NT2/D1 (cell line): ENCODE measurements around the gene ADNP2.

Experiments used
- SUZ12 ChIP-seq: IDR thresholded peaks from 2 replicates; pipeline ENCODE4 v1.6.1; 2011; ENCODE audit not compliant: insufficient read length, insufficient read depth; ENCODE audit errors: extremely low read depth
- YY1 ChIP-seq: IDR thresholded peaks from 2 replicates; pipeline ENCODE4 v1.6.1; 2011; ENCODE audit not compliant: insufficient read length, insufficient read depth
- ZNF274 ChIP-seq: IDR thresholded peaks from 2 replicates; pipeline ENCODE4 v1.6.1; 2011; ENCODE audit warnings: mild to moderate bottlenecking, low read depth, low read length

DNA sequence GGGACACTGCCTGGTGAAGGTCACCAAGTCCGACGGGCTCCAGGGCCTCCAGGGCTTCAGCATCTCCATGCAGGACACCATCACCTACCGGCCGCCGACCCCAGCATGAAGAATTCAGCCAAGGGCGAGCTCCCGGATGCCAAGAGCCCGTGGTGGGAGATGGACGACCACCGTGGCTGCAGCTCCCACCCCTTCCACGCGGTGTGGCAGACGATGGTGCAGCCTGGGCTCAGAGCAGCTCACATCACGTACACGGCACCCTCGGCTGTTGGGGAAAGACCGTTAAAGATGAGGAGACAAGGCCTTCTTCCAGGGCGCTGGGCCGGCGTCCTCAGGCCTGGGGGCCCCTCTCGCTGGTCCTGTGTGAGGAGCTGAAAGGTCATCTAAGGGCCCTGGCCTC lies 31.2 kb upstream of the ADNP2 start:
- TF ChIP-seq YY1 (no peak), ZNF274 (no peak), SUZ12 (no peak)
